NOMO-1 treated with dmso at 0.1 percent for 144 hours (cell line): Measurements from ENCODE around the gene DFFB.

Experiments
- DNase-seq: peaks from one replicate; lab custom pipeline; 2025; ENCODE audit not compliant: unreplicated experiment; lab: John Stamatoyannopoulos, UW

Gene DFFB

DNA sequence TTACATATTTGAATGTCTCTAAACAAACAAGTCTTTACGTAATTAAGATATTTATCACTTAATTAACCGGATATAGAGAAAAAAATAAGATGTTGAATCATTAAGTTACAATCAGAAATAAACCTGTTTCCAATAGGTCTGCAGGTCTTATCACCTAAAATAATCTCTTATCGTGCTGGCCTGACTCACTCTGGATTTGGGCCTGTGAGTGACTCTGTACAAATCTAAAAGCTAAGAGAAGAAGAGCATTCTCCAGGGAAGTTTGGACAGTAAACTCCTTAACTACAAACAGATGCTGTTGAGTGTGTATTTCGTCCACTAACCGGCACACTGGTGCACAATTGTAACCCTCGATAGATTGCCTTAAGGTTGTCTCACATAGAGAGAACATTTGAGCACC is 25.6 kb upstream of the DFFB start:
- DNase-seq = no peak

GRCh38 chr1:3834701-3835100 is 22.6 kb upstream of the DFFB start:
- DNase-seq = no peak

GRCh38 chr1:3836421-3836820 is 20.9 kb upstream of the DFFB start:
- DNase-seq = no peak

- no peak for DNase-seq
Observed at GRCh38 chr1:3837200-3837599, 20.1 kb upstream of the DFFB start.

GRCh38 chr1:3837685-3838084 is 19.6 kb upstream of the DFFB start:
- no peak for DNase-seq

GRCh38 chr1:3838788-3839187 is 18.5 kb upstream of the DFFB start:
- DNase-seq = no peak

GRCh38 chr1:3841491-3841890 is 15.8 kb upstream of the DFFB start:
- DNase-seq = no peak

DNA sequence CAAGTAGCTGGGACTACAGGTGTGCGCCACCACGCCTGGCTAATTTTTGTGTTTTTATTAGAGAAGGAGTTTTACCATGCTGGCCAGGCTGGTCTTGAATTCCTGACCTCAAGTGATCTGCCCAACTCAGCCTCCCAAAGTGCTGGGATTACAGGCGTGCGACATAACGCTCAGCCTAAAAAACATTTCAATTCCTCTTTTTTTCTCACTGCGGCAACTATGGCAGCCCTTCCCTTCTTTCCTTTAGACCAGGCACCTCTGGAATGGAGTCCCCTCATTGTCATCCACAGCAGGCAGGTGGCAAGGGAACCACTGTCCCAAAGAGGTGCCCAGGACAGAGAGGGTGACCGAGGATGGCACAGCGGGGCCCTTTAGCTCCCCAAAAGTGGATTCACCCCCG is 14.4 kb upstream of the DFFB start:
- DNase-seq = peak; percentile 9

GRCh38 chr1:3846541-3846940 is 10.7 kb upstream of the DFFB start:
- no peak for DNase-seq

GRCh38 chr1:3847081-3847480 is 10.2 kb upstream of the DFFB start:
- no peak for DNase-seq

- DNase-seq = no peak
Observed at GRCh38 chr1:3850857-3851256, 6.4 kb upstream of the DFFB start.

GRCh38 chr1:3851292-3851691 is 6.0 kb upstream of the DFFB start:
- no peak for DNase-seq

DNA sequence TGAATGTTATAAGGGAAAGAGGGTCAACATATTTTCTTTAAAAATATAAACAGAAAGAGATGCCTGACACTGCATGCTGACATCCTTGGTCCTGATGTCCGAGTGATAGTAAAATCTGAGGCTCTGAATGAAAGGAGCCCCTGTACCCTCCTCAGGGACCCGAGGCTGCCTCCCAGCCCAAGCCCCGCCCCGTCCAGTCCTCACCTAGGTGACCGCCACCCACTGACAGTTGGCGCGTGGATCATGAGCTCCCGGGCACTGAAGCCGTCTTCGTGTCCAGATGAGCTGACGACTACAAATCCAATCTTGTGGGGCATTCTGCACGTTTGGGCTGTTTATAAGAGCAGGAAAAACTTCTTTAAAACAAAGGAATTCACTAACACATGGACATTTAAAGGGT is 5.2 kb upstream of the DFFB start:
- DNase-seq = no peak

DNA sequence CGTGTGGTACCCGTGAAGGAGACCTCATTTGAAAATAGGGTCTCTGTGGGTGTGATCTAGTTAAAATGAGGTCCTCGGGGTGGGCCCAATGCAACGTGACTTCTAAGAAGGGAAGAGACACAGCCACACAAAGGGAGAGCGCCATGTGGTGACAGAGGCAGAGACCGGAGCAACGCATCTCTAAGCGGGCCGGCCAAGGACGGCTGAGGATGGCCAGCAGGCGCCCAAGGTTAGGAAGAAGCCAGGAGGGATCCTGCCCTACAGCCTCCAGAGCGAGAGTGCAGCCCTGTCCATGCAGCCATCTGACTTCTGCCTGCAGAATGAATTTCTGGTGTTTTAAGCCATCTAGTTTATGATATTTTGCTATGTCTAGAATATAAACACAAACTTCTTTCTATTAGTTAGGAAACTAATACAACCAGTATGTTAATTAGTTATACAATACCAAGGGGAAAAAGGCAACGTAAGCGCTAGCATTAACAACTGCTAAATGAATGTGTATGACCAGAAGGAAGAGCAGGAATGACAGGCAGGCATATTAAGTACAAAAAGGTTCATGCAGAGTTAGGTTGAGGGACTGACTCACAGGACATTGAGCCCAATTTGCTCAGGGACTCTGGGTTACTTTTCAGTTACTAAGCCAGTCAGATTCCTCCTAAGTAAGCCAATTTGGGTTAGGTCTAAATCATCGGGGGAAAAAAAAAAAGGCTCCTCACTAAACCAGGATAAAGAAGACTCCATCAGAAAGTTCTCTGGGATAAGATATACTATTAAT is 4.4 kb upstream of the DFFB start:
- no peak for DNase-seq

DNA sequence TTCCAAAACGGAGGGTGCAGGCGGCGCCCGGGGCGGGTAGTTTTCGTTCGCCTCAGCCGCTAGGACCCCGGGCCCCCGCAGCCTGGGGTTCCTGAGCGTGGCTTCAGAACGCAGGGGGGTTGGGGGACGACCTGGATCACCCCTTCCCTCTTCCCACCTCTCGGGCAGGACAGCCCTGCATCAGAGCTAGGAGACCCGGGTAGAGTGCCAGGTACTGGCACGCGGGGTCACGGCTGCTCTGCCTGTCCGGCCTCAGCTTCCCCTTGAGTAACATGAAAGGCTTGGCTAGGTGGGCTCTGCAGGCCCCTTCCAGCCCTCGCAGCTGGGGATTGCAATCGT is 484 bp downstream of the DFFB start:
- no peak for DNase-seq

DNA sequence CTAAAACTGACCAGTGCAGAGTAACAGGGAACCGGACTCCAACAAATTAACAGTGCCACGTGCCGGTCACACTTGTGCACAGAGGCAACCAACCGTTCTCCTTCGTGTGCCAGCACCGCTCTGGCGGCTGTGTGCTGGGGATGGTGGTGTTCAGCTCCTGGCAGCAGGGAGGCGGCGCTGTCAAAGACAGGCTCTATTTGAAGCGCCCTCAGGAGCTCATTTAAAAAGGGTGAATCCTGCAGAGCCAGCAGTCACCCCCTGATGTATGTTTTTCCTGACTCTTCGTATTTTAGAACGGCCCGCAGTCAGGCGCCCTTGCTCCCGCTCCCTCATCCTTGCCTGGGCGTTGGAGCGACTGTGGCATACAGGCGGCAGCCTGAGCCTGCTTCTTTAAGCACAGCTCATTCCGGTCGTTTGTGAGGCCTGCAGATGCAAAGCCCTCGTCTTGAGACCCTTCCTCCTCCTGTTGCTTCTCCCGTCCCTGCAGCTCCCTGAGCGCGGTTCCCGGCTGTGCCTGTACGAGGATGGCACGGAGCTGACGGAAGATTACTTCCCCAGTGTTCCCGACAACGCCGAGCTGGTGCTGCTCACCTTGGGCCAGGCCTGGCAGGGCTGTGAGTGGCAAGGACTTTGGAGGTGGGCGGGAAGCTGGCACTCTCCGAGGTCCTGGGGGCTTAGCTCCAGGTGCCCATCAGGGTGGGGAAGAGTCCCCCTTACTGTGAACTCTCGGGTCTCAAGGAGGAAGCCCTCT is 1.1 kb downstream of the DFFB start:
- DNase-seq = no peak

DNA sequence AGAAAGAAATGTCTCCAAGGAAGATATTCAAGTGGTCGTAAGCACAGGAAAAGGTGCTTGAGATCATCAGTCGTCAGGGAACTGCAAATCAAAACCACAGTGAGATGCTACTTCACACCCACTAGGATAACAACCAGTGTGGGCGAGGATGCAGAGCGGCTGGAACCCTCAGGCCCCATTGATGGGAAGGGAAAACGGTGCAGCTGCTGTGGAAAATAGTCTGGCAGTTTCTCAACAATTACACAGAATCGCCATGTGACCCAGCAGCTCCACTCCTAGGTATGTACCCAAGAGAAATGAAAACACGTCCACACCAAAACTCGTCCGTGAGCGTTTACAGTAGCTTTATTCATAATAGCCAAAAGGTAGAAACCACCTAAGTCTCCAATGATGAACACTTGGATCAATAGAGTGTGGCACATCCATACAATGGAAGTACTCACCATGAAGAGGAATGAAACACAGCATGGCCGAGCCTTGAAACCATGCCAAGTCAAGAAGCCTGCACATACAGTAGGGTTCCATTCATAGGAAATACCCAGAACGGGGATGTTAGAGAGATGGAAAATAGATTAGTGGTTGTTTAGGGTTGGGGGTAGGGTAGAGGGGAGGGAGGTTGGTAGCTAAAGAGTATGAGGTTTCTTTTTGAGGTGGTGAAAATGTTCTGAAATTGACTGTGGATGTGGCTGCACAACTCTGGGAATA is 6.1 kb downstream of the DFFB start:
- DNase-seq = no peak

- no peak for DNase-seq
Observed at GRCh38 chr1:3864884-3865283, 7.6 kb downstream of the DFFB start.

DNA sequence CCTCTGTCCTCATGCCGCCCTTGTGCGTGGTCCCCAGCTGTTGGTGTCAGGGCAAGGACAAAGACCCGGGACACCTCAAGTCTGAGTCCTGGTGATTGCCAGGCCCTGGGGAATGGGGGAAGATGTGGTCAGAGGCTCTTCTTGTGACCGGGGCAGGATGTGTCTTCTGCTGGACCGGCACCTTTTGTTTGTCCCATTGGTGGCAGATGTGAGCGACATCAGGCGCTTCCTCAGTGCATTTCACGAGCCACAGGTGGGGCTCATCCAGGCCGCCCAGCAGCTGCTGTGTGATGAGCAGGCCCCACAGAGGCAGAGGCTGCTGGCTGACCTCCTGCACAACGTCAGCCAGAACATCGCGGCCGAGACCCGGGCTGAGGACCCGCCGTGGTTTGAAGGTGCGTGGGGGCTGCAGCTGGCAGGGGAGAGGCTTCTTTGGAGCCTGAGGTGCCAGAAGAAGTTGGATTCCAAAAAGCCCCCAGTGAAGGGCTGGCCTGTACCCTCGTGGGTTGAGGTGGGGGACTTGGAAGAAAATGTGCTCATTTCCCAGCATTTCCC is 8.4 kb downstream of the DFFB start:
- no peak for DNase-seq

- DNase-seq = no peak
Observed at GRCh38 chr1:3868464-3869006, 11.3 kb downstream of the DFFB start.

DNA sequence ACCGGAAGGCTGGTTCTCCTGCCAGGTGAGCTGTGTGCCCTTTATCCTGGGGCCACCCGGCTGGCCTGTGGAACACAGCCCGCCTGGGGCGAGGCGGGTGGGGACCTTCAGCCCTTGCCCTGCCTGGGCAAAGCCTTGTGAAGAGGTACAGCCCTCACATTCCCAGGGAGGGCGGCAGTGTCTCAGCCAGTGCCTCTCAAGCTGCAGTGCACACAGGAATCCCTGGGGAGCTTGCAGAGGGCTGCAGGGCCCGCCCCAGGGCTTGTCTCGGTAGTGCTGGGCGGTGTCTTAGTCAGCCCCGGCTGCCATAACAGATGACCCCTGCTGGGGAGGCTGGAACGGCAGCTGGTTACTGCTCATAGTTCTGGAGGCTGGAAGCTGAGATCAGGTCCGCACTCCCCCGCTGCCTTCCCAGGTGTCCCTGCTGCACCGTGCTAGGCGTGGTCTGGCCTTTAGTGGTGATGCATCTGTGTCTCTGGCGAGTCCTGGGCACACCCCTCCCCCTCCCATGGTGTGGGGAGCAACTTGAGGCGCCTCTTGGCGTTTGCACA is 12.6 kb downstream of the DFFB start:
- DNase-seq = no peak
